GM12878 (cell line): ENCODE results near the gene PPIB. TPM values are rescaled to one million over a fixed set of nuclear protein-coding genes. Genes with fewer than 3 reads are reported as not detected.

ENCODE experiments used
- ATAC-seq: fragments of 200-7000 bp; cut with Tn5 transposase; 3 replicates; pipeline ENCODE4 v1.9.1; 2020; ENCODE audit warnings: mild to moderate bottlenecking, moderate library complexity
- BruUV-seq: library from RNA; stranded (reverse); fragments of 400-500 nt; replicated peaks from 2 replicates; lab custom pipeline; 2021; lab: Mats Ljungman, UMichigan
- CTCF ChIA-PET: fragments of 300-600 bp; sonication (Branson Sonifier 250); formaldehyde crosslinking; extraction: SDS; loops from one replicate; lab custom pipeline; 2021; ENCODE audit warnings: inconsistent platforms; lab: Yijun Ruan, JAX
- POLR2A ChIA-PET: fragments of 350-600 bp; formaldehyde crosslinking; extraction: SDS; loops from one replicate; lab custom pipeline; 2021; ENCODE audit warnings: inconsistent platforms; lab: Charles Lee
- RAD21 ChIA-PET: fragments of 300-600 bp; sonication (Branson Sonifier 250); formaldehyde crosslinking; loops from one replicate; lab custom pipeline; 2023; ENCODE audit warnings: antibody characterized with exemption; ENCODE audit not compliant: unreplicated experiment; lab: Charles Lee
- SMC1A ChIA-PET: fragments of 300-600 bp; sonication (Branson Sonifier 250); formaldehyde crosslinking; loops from one replicate; lab custom pipeline; 2023; ENCODE audit not compliant: unreplicated experiment, uncharacterized antibody; lab: Charles Lee
- DNase-seq: peaks from one replicate; pipeline ENCODE4 v3.0.0-alpha.2; 2011; ENCODE audit warnings: low read depth, low spot score
- FAIRE-seq: peaks from 3 replicates; lab custom pipeline; 2011; peaks lifted over from hg19 to GRCh38; lab: Jason Lieb, UNC
- H2AFZ ChIP-seq: 2 replicates; pipeline ENCODE4 v1.6.0; 2011; ENCODE audit warnings: low read depth, low read length, control low read depth; ENCODE audit not compliant: control insufficient read depth
- H3K27ac ChIP-seq: 2 replicates; pipeline ENCODE4 v1.5.1; 2011; ENCODE audit warnings: control low read depth; ENCODE audit not compliant: control insufficient read depth, insufficient read depth
- H3K27me3 ChIP-seq, 2 experiments: replicated peaks in 1 of 2; 2 replicates each; pipeline versions ENCODE4 v1.6.0 to v1.6.1; 2011; ENCODE audit warnings: low read length in 1 of 2; ENCODE audit not compliant: control insufficient read depth in 2 of 2, insufficient read depth in 2 of 2
- H3K36me3 ChIP-seq, 2 experiments: 2 replicates each; pipeline ENCODE4 v1.5.1; 2011; ENCODE audit warnings: low read length in 1 of 2; ENCODE audit not compliant: control insufficient read depth in 2 of 2, insufficient read depth in 2 of 2
- H3K4me1 ChIP-seq: 2 replicates; pipeline ENCODE4 v1.6.1; 2011; ENCODE audit warnings: mild to moderate bottlenecking, low read length, moderate library complexity, mixed read lengths; ENCODE audit not compliant: control insufficient read depth, insufficient read depth
- H3K4me2 ChIP-seq: 2 replicates; pipeline ENCODE4 v1.6.0; 2011; ENCODE audit warnings: control low read depth; ENCODE audit not compliant: control insufficient read depth, insufficient read depth
- H3K4me3 ChIP-seq: fragments of 200-600 bp; sonication (generic); 2 replicates; pipeline ENCODE4 v1.5.1; 2016
- H3K79me2 ChIP-seq: 2 replicates; pipeline ENCODE4 v1.6.0; 2011; ENCODE audit warnings: low read length; ENCODE audit not compliant: control insufficient read depth, insufficient read depth
- H3K9ac ChIP-seq: 2 replicates; pipeline ENCODE4 v1.8.0; 2011; ENCODE audit warnings: low read length, control low read depth, mixed read lengths; ENCODE audit not compliant: control insufficient read depth, insufficient read depth
- H3K9me3 ChIP-seq: replicated peaks from 3 replicates; pipeline ENCODE4 v1.5.1; 2011; ENCODE audit warnings: mild to moderate bottlenecking, low read length; ENCODE audit not compliant: control insufficient read depth, insufficient read depth
- H4K20me1 ChIP-seq: 2 replicates; pipeline ENCODE4 v1.6.0; 2011; ENCODE audit not compliant: control insufficient read depth, insufficient read depth
- IKZF2 ChIP-seq, 2 experiments: fragments of 450-650 bp; IDR thresholded peaks; 2 replicates each; pipeline ENCODE4 v1.6.1; 2017; ENCODE audit warnings: mild to moderate bottlenecking in 2 of 2, moderate library complexity in 2 of 2
- KAT2A ChIP-seq: conservative IDR thresholded peaks from 2 replicates; pipeline ENCODE4 v1.6.1; 2011; ENCODE audit warnings: low read depth, low read length; ENCODE audit not compliant: control insufficient read depth
- POLR2A ChIP-seq: IDR thresholded peaks from 2 replicates; pipeline ENCODE4 v1.6.1; 2011; ENCODE audit warnings: low read depth, mild to moderate bottlenecking, low read length
- TBL1XR1 ChIP-seq: IDR thresholded peaks from 2 replicates; pipeline ENCODE4 v1.6.1; 2012; ENCODE audit warnings: low read depth, low read length, improper control_type of control experiment
- WGBS: methylation state at CpG from one replicate; pipeline ENCODE4 v1.1.6; 2016; ENCODE audit warnings: low lambda C conversion rate; ENCODE audit not compliant: insufficient replicate concordance, insufficient coverage; ENCODE audit errors: missing lambda C conversion rate; 5-methylcytosine and 5-hydroxymethylcytosine counted together
- in situ Hi-C: fragments of 300-500 bp; cut with MboI; formaldehyde crosslinking; loops from 9 replicates; pipeline ENCODE4 v1.14.3; 2018; ENCODE audit warnings: mixed read lengths
- intact Hi-C: fragments of 100-400 bp; cut with micrococcal nuclease; formaldehyde crosslinking; loops from one replicate; pipeline ENCODE4 v1.14.2; 2022; ENCODE audit not compliant: unreplicated experiment
- polyA plus RNA-seq, 11 experiments: library from polyadenylated mRNA; depleted of rRNA in 4 of 11; unstranded in 6 of 11; stranded (reverse) in 5 of 11; fragments of >200 nt; fragmentation: Nextera tagmentation in 4 of 11; fragmentation: Illumina TruSeq in 1 of 11; extraction: Ambion mirVana in 4 of 11; extraction: Trizol in 1 of 11; gene quantifications; 1 replicate in 1 of 11; 2 replicates in 10 of 11; pipeline versions ENCODE4 v1.2.1 to v1.2.3, GENCODE V29; 2011 to 2016; ENCODE audit warnings: inconsistent platforms in 2 of 11, missing spikeins in 2 of 11, low read depth in 1 of 11
- total RNA-seq, 4 experiments: library from RNA; depleted of rRNA in 3 of 4; stranded (reverse); fragments of >200 nt in 3 of 4; fragmentation: Illumina TruSeq in 1 of 4; extraction: Trizol in 1 of 4; gene quantifications; 2 replicates each; pipeline versions ENCODE4 v1.2.1 to v1.2.3, GENCODE V29; 2013 to 2021

The PPIB gene
- total and polyA plus RNA-seq, 10 of the 15 experiments (the other 5 are each of a cell fraction or from before 2014, with no cell fraction given) = 344 to 936 (median 508) TPM

GRCh38 chr15:64161688-64162477 lies 939 bp downstream of the PPIB start (continued):
- TF ChIP-seq TBL1XR1 = no peak

GRCh38 chr15:64158363-64159134 lies 4.3 kb downstream of the PPIB start:
- H3K9ac ChIP-seq = no peak overlapping the region; the same call in 1 of the 2 replicates

More at GRCh38 chr15:64158363-64159134, 4.3 kb downstream of the PPIB start:
- FAIRE-seq (no peak), DNase-seq (no peak), ATAC-seq (no peak)
- Histone ChIP-seq H2AFZ (no peak overlapping the region), H3K4me2 (peak overlapping the region; percentile 69), H3K27ac (no peak overlapping the region), H3K9me3 (no peaks in the 10 kb centered on the region), H3K4me3 (no peak overlapping the region), H3K27me3 (no peaks in the 10 kb centered on the region), H3K79me2 (peaks cover 49% of the 10 kb centered on the region), H3K36me3 (peaks cover 34 to 37% of the 10 kb centered on the region in 2 experiments; a peak in 3 of 4 replicates), H3K4me1 (peaks cover 22% of the 10 kb centered on the region), H4K20me1 (peaks cover 18% of the 10 kb centered on the region)
- CTCF ChIA-PET = interaction anchor here (0.5 to 1.3 kb wide), 2 partner anchors 60 to 368 kb away, joined by 3 read pairs; no protein-coding TSS in a partner anchor
- SMC1A ChIA-PET = no interaction called here
- intact Hi-C loops (loop anchor here (10.0 kb wide), 1 partner anchor 684 kb away; no protein-coding TSS in a partner anchor), in situ Hi-C loops (no loop called here)
- RAD21 ChIA-PET = interaction anchor here (0.8 kb wide), 1 partner anchor 26 kb away, joined by 4 read pairs; no protein-coding TSS in a partner anchor
- 76% methylated on average over 11 of the region's 11 CpGs for WGBS
- BruUV-seq = no TSS peak
- TF ChIP-seq KAT2A (no peak), IKZF2 (IDR thresholded peaks at IDR 0.05) (no peak), POLR2A (peak; percentile 49)
- POLR2A ChIA-PET = interaction anchor here (2.8 kb wide), 1 partner anchor 14 kb away, joined by 8 read pairs; no protein-coding TSS in a partner anchor
